ENCODE data around the gene PPIE. TPM values are rescaled to one million over a fixed set of nuclear protein-coding genes. Genes with fewer than 3 reads are reported as not detected.

PPIE gene
- 24.3 and 27.8 TPM in 2 replicates for total RNA-seq (2014; rRNA removed; shearing (Covaris generic))
- 50.3 and 51.9 TPM in 2 replicates for polyA plus RNA-seq (2016; fragmentation: Nextera tagmentation; extraction: Ambion mirVana)
- long read RNA-seq, transcript PPIE-201 (10 exons, 1,277 nt): major isoform, 54 of 96 reads
- long read RNA-seq, partial matches to known transcripts: 14 of 96 reads
- long read RNA-seq, other reads (novel, unspliced or antisense): 23 of 96 reads

DNA sequence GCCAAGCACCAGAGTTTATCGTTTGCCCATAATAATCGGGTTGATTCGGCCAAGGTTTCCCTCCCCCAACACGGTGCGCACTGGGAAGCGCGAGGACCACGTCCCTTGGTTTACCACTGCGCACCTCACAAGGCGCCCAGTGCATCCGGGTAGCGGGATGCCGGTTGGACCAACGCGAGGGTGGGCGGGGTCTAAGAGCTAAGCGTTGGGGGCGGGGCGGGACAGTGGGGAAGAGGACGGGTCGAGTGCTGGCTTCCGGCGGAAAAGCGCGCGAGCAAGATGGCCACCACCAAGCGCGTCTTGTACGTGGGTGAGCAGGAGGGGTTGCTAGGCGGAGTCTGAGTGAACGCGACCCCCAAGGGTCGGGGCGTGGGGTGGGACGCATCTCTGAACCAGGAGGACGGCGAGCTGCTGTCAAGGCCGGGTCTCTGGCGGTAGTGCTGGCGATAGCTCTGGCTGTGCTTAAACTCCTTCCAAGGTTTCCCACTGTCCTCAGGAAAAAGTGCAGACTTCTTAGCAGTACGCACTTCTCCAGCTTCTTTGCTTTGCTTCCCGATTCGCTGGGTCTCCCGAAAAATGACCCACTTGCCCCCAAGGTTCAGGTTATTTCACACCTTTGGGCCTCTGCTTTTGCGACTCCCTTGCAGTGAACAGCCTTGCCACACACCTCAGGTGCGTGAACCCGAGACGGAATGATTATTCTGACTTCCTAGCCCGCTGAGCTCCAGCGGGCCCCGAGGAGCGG, at the start of gene PPIE:
TSS of gene PPIE (plus strand) at position 261 of the 745 bp plus-strand sequence. CDS start at position 280, 19 bp downstream.
- ATAC-seq: peak; percentile 98
- Histone ChIP-seq H3K79me2 (replicated peaks; ENCODE audit: insufficient read depth) (peaks cover 3% of the 10 kb centered on the region), H3K36me3 (ENCODE audit: insufficient read depth) (peaks cover 28% of the 10 kb centered on the region), H3K4me1 (ENCODE audit: insufficient read depth) (peaks cover 9% of the 10 kb centered on the region; the same call in 1 of the 2 replicates), H2AFZ (peak within 1 kb of the TSS; percentile 100), H3K4me3 (peak within 1 kb of the TSS; percentile 78), H3K9me2 (ENCODE audit: insufficient read depth) (peaks cover 12% of the 10 kb centered on the region; the same call in 1 of the 2 replicates), H3K4me2 (peak within 1 kb of the TSS; percentile 86), H3K27ac (ENCODE audit: low read depth) (0 out of 2 replicates have a peak within 1 kb of the TSS, but pooled peaks have one; percentile 45), H4K20me1 (replicated peaks; ENCODE audit: insufficient read depth) (peaks cover 19% of the 10 kb centered on the region), H3K27me3 (ENCODE audit: insufficient read depth) (peaks cover 43% of the 10 kb centered on the region), H3F3A (replicated peaks; ENCODE audit: low read depth) (no peaks in the 10 kb centered on the region)
- Mint-ChIP-seq H3K4me1 (peaks cover 7% of the 10 kb centered on the region), H3K27ac (peak within 1 kb of the TSS; percentile 72; the same call in 1 of the 2 replicates), H3K4me3 (peak within 1 kb of the TSS; percentile 97), H3K27me3 (ENCODE audit: insufficient read depth, low read depth, poor library complexity) (peaks cover 25% of the 10 kb centered on the region), H3K36me3 (ENCODE audit: low read depth) (peaks cover 23% of the 10 kb centered on the region), H3K9me3 (no peaks in the 10 kb centered on the region; the same call in 1 of the 3 replicates)
- TF ChIP-seq POLR2AphosphoS5 (IDR thresholded peaks at IDR 0.05; ENCODE audit: low read depth) (peak; percentile 88), CREB1 (CRISPR knock-in tag; IDR thresholded peaks at IDR 0.05; ENCODE audit: low read depth) (peak; percentile 22; the same call in 1 of the 2 replicates)
- TF ChIP-seq, protein P1, sequence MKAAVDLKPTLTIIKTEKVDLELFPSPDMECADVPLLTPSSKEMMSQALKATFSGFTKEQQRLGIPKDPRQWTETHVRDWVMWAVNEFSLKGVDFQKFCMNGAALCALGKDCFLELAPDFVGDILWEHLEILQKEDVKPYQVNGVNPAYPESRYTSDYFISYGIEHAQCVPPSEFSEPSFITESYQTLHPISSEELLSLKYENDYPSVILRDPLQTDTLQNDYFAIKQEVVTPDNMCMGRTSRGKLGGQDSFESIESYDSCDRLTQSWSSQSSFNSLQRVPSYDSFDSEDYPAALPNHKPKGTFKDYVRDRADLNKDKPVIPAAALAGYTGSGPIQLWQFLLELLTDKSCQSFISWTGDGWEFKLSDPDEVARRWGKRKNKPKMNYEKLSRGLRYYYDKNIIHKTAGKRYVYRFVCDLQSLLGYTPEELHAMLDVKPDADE (IDR thresholded peaks at IDR 0.05): no peak; the same call in none of the 2 replicates
- DNase-seq (ENCODE audit: low spot score): peak; percentile 98

DNA sequence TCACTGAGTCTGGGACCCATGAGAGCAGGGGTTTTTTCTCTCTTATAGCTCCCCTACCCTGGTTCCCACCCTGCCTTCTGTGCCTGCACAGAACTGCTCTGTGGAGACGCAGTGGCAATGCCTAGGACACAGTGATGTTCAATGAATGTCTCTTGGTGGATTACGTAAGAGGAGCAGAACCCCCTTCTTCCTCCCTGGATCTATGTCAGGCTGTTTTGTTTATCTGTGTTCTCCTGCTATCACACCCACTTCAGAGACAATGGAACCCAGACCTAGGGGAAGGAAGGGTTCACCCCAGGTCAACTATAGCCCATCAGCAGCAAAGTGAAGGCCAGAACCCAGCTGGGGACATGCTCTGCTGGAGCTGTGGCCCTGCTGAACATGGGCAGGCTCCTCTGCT, 49.5 kb upstream of the PPIE start:
- Mint-ChIP-seq H3K4me3 (no peak overlapping the region), H3K4me1 (peaks cover 5% of the 10 kb centered on the region), H3K36me3 (ENCODE audit: low read depth) (no peaks in the 10 kb centered on the region), H3K27me3 (ENCODE audit: insufficient read depth, low read depth, poor library complexity) (peaks cover 98% of the 10 kb centered on the region), H3K27ac (no peak overlapping the region), H3K9me3 (no peaks in the 10 kb centered on the region; the same call in 2 of the 3 replicates)
- Histone ChIP-seq H3K9me2 (ENCODE audit: insufficient read depth) (no peaks in the 10 kb centered on the region), H3K27ac (ENCODE audit: low read depth) (no peak overlapping the region), H3K4me3 (no peak overlapping the region), H3K4me2 (no peak overlapping the region), H4K20me1 (replicated peaks; ENCODE audit: insufficient read depth) (0 out of 2 replicates have a peak, but pooled peaks cover 13% of the 10 kb centered on the region), H2AFZ (no peak overlapping the region), H3K27me3 (ENCODE audit: insufficient read depth) (peaks cover 99% of the 10 kb centered on the region), H3K4me1 (ENCODE audit: insufficient read depth) (no peaks in the 10 kb centered on the region; the same call in 1 of the 2 replicates), H3F3A (replicated peaks; ENCODE audit: low read depth) (no peaks in the 10 kb centered on the region), H3K36me3 (ENCODE audit: insufficient read depth) (no peaks in the 10 kb centered on the region), H3K79me2 (replicated peaks; ENCODE audit: insufficient read depth) (no peaks in the 10 kb centered on the region)
- ATAC-seq: no peak
- no peak for DNase-seq (ENCODE audit: low spot score)
- no peak for TF ChIP-seq NANOG (IDR thresholded peaks at IDR 0.05; ENCODE audit: borderline replicate concordance)
- no peak for TF ChIP-seq JUNB (IDR thresholded peaks at IDR 0.05; ENCODE audit: unreplicated experiment)
- TF ChIP-seq ZNF114 (CRISPR knock-in tag; IDR thresholded peaks at IDR 0.05): no peak
- no peak for TF ChIP-seq POLR2AphosphoS5 (IDR thresholded peaks at IDR 0.05; ENCODE audit: low read depth)
- TF ChIP-seq, protein P2, sequence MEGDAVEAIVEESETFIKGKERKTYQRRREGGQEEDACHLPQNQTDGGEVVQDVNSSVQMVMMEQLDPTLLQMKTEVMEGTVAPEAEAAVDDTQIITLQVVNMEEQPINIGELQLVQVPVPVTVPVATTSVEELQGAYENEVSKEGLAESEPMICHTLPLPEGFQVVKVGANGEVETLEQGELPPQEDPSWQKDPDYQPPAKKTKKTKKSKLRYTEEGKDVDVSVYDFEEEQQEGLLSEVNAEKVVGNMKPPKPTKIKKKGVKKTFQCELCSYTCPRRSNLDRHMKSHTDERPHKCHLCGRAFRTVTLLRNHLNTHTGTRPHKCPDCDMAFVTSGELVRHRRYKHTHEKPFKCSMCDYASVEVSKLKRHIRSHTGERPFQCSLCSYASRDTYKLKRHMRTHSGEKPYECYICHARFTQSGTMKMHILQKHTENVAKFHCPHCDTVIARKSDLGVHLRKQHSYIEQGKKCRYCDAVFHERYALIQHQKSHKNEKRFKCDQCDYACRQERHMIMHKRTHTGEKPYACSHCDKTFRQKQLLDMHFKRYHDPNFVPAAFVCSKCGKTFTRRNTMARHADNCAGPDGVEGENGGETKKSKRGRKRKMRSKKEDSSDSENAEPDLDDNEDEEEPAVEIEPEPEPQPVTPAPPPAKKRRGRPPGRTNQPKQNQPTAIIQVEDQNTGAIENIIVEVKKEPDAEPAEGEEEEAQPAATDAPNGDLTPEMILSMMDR (conservative IDR thresholded peaks at IDR 0.05; ENCODE audit: low read depth in 2 of 2): no peak
- TF ChIP-seq, protein P3, sequence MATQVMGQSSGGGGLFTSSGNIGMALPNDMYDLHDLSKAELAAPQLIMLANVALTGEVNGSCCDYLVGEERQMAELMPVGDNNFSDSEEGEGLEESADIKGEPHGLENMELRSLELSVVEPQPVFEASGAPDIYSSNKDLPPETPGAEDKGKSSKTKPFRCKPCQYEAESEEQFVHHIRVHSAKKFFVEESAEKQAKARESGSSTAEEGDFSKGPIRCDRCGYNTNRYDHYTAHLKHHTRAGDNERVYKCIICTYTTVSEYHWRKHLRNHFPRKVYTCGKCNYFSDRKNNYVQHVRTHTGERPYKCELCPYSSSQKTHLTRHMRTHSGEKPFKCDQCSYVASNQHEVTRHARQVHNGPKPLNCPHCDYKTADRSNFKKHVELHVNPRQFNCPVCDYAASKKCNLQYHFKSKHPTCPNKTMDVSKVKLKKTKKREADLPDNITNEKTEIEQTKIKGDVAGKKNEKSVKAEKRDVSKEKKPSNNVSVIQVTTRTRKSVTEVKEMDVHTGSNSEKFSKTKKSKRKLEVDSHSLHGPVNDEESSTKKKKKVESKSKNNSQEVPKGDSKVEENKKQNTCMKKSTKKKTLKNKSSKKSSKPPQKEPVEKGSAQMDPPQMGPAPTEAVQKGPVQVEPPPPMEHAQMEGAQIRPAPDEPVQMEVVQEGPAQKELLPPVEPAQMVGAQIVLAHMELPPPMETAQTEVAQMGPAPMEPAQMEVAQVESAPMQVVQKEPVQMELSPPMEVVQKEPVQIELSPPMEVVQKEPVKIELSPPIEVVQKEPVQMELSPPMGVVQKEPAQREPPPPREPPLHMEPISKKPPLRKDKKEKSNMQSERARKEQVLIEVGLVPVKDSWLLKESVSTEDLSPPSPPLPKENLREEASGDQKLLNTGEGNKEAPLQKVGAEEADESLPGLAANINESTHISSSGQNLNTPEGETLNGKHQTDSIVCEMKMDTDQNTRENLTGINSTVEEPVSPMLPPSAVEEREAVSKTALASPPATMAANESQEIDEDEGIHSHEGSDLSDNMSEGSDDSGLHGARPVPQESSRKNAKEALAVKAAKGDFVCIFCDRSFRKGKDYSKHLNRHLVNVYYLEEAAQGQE (IDR thresholded peaks at IDR 0.05; ENCODE audit: unreplicated experiment): no peak
- TF ChIP-seq CREB1 (CRISPR knock-in tag; IDR thresholded peaks at IDR 0.05; ENCODE audit: low read depth): no peak
- TF ChIP-seq STAT1 (IDR thresholded peaks at IDR 0.05; ENCODE audit: unreplicated experiment): no peak
